ENCODE data around the gene LZTR1. TPM values are rescaled to one million over a fixed set of nuclear protein-coding genes. Genes with fewer than 3 reads are reported as not detected.
"Not testable (repeated sequence)": the region's sequence is repeated elsewhere in the genome, so short reads cannot be mapped to it uniquely, and the experiment has no call there.

LZTR1 gene
- total RNA-seq, result 86.4 to 103 TPM (median 87.0 TPM) in 3 replicates
- long read RNA-seq, full-length matches to known transcripts, result 54 of 112 reads
- long read RNA-seq, partial matches to known transcripts, result 30 of 112 reads
- long read RNA-seq, other reads (novel, unspliced or antisense), result 28 of 112 reads

GRCh38 chr22:20981787-20982562, at the start of gene LZTR1:
TSS of gene LZTR1 (plus strand) at chr22:20982297. CDS start at chr22:20982372, 75 bp downstream.
- peak within 1 kb of the TSS; percentile 90 for H3K27ac Mint-ChIP-seq (ENCODE audit: unreplicated experiment)
- peaks cover 10% of the 10 kb centered on the region for H3K9me3 Mint-ChIP-seq (ENCODE audit: low read depth)

GRCh38 chr22:20933910-20934309, 48.2 kb upstream of the LZTR1 start:
- peaks cover 24% of the 10 kb centered on the region for H3K4me1 Mint-ChIP-seq (ENCODE audit: low read depth)

More at GRCh38 chr22:20981787-20982562, at the start of gene LZTR1:
- peak; percentile 93 for DNase-seq (ENCODE audit: low spot score)
- Mint-ChIP-seq H3K36me3 (ENCODE audit: low read depth) (peaks cover 7% of the 10 kb centered on the region), H3K27me3 (ENCODE audit: low read depth) (peaks cover 2% of the 10 kb centered on the region), H3K4me1 (ENCODE audit: low read depth) (peaks cover 35% of the 10 kb centered on the region), H3K4me3 (ENCODE audit: unreplicated experiment) (peak within 1 kb of the TSS; percentile 100)
- peak; percentile 75 for TF ChIP-seq CTCF (IDR thresholded peaks at IDR 0.05)

GRCh38 chr22:20935049-20935448, 47.0 kb upstream of the LZTR1 start:
- H3K4me3 Mint-ChIP-seq (ENCODE audit: unreplicated experiment); H3K36me3 Mint-ChIP-seq (ENCODE audit: low read depth): not testable (repeated sequence)

More at GRCh38 chr22:20933910-20934309, 48.2 kb upstream of the LZTR1 start:
- Mint-ChIP-seq H3K36me3 (ENCODE audit: low read depth) (peaks cover 9% of the 10 kb centered on the region), H3K9me3 (ENCODE audit: low read depth) (no peaks in the 10 kb centered on the region), H3K27ac (ENCODE audit: unreplicated experiment) (no peak overlapping the region), H3K27me3 (ENCODE audit: low read depth) (no peaks in the 10 kb centered on the region), H3K4me3 (ENCODE audit: unreplicated experiment) (no peak overlapping the region)
- no peak for DNase-seq (ENCODE audit: low spot score)
- no peak for TF ChIP-seq CTCF (IDR thresholded peaks at IDR 0.05)

GRCh38 chr22:20935780-20936539, 46.1 kb upstream of the LZTR1 start:
- not testable (repeated sequence) for H3K9me3 Mint-ChIP-seq (ENCODE audit: low read depth); H3K36me3 Mint-ChIP-seq (ENCODE audit: low read depth); H3K27ac Mint-ChIP-seq (ENCODE audit: unreplicated experiment); H3K27me3 Mint-ChIP-seq (ENCODE audit: low read depth); H3K4me3 Mint-ChIP-seq (ENCODE audit: unreplicated experiment)
- H3K4me1 Mint-ChIP-seq (ENCODE audit: low read depth), result peaks cover 35% of the 10 kb centered on the region
- DNase-seq (ENCODE audit: low spot score), result peak; percentile 4

More at GRCh38 chr22:20935049-20935448, 47.0 kb upstream of the LZTR1 start:
- DNase-seq (ENCODE audit: low spot score); H3K9me3 Mint-ChIP-seq (ENCODE audit: low read depth); H3K27me3 Mint-ChIP-seq (ENCODE audit: low read depth); H3K27ac Mint-ChIP-seq (ENCODE audit: unreplicated experiment): not testable (repeated sequence)
- peaks cover 25% of the 10 kb centered on the region for H3K4me1 Mint-ChIP-seq (ENCODE audit: low read depth)

GRCh38 chr22:20937031-20937793, 44.9 kb upstream of the LZTR1 start:
- peak; percentile 14 for DNase-seq (ENCODE audit: low spot score)
- peaks cover 9% of the 10 kb centered on the region for H3K36me3 Mint-ChIP-seq (ENCODE audit: low read depth)
- no peak for TF ChIP-seq CTCF (IDR thresholded peaks at IDR 0.05)
- no peaks in the 10 kb centered on the region for H3K9me3 Mint-ChIP-seq (ENCODE audit: low read depth)
- no peak overlapping the region for H3K4me3 Mint-ChIP-seq (ENCODE audit: unreplicated experiment)
- peaks cover 39% of the 10 kb centered on the region for H3K4me1 Mint-ChIP-seq (ENCODE audit: low read depth)
- H3K27ac Mint-ChIP-seq (ENCODE audit: unreplicated experiment), result peak overlapping the region; percentile 27
- H3K27me3 Mint-ChIP-seq (ENCODE audit: low read depth), result no peaks in the 10 kb centered on the region
